ENCODE measurements around the gene NR2E1.

Gene NR2E1

DNA sequence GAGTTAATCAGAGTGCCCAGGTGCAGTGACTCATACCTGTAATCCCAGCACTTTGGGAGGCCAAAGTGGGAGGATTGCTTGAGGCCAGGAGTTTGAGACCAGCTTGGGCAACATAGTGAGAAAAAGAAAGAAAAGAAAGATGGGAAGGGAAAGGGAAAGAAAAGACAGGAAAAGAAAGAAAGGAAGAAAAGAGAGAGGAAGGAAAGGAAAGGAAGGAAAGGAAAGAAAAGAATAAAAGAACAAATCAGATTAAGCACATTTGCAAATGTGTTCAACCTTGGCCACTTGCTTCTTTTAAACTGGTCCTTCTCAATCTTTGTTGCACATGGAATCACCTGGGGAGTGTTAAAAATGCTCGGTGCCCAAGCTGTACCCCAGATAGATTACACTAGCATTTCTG lies 28.0 kb downstream of the NR2E1 start:
- no peak for DNase-seq
- in situ Hi-C loops (cut with HindIII; ENCODE audit: low pct_ligation_motif_present, low pct_unique_long_range_greater_than_20kb, low sequenced_read_pairs): no loop called here

DNA sequence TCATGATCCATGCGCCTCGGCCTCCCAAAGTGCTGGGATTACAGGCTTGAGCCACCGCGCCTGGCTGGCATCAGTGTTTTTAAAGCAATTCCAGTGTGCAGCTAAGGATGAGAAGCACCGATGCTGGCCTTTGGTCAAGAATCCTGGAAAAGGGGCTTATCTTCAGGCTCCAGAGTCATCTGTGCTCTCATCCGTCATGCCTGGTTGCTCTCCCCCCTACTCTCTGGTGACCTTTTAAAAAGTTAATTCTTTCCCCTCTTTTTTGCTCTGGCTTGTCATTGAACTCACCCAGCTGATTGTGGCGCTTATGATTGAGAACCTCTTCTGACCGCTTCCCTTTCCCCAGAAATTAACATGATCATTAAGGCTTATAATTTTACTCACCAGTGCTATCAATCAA lies 28.7 kb downstream of the NR2E1 start:
- DNase-seq: no peak
- in situ Hi-C loops (cut with HindIII; ENCODE audit: low pct_ligation_motif_present, low pct_unique_long_range_greater_than_20kb, low sequenced_read_pairs): no loop called here

DNA sequence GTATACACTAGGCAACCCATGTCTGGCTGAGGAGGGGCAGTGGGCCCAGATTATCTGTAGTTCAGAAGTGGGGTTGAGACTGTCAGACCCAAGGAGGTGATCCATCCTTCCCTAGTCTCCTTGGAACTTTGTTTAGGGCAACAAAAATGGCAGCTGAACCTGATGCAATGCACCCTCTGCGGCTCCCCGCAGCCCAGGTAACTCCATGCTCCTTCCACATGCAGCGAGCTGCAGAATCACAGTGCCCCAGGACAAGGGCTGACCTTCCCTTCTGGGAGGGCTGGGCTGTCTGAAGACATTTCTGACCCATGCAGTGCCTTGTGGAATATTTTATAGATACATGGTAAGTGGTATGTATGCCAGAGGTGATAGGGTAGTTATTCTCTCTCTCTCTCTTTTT lies 29.4 kb downstream of the NR2E1 start:
- no peak for DNase-seq
- in situ Hi-C loops (cut with HindIII; ENCODE audit: low pct_ligation_motif_present, low pct_unique_long_range_greater_than_20kb, low sequenced_read_pairs): no loop called here

DNA sequence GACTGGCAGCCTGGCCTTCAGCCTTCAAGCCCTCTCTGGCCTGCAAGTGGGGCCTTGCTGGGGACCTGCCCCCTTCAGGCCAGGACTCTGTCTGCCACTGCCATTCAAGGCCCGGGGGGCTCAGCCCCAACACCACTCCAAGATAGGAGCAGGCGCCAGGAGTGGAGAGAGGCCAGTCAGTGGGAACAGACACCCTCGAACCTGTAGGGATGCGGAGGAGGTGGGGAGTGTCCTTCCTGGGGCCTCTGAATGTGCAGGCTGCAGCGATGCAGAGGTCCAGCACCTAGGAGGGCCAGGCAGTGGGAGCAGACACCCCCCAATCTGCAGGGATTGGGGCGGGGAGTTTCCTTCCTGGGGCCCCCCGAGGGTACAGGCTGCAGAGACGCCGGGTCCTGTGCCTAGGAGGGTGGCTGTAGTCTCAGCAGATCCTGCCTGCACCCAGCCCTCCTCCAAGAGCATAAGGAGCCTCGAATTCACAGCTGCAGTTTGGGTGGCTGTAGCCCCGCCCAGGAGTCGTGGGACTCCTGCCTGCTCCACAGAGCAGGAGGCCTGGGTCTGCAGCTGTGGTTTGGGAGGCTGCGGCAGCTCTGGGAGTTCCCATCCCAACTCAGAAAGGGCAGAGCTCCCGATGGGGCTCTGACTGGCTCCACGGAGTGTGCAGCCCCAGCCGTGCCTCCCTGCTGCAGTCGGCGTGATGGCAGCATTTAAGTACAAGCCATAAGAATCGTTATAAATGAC lies 33.1 kb downstream of the NR2E1 start:
- in situ Hi-C loops (cut with HindIII; ENCODE audit: low pct_ligation_motif_present, low pct_unique_long_range_greater_than_20kb, low sequenced_read_pairs): no loop called here
- DNase-seq: no peak

DNA sequence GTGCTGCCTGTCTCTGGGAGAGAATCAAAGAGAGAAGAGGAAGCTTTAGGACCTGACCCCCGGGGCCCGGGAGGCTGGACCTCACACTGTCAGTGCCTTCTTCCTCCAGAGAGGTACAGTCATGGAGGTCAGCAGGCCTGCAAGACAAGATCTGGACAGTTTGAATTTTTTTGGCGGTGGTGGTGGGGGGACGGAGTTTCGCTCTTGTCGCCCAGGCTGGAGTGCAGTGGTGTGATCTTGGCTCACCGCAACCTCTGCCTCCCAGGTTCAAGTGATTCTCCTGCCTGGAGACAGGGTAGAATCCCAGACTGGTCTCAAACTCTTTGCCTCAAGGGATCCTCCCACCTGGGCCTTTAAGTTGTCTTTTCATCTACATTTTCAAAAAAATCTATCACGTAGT lies 34.4 kb downstream of the NR2E1 start:
- DNase-seq: no peak
- in situ Hi-C loops (cut with HindIII; ENCODE audit: low pct_ligation_motif_present, low pct_unique_long_range_greater_than_20kb, low sequenced_read_pairs): no loop called here

DNA sequence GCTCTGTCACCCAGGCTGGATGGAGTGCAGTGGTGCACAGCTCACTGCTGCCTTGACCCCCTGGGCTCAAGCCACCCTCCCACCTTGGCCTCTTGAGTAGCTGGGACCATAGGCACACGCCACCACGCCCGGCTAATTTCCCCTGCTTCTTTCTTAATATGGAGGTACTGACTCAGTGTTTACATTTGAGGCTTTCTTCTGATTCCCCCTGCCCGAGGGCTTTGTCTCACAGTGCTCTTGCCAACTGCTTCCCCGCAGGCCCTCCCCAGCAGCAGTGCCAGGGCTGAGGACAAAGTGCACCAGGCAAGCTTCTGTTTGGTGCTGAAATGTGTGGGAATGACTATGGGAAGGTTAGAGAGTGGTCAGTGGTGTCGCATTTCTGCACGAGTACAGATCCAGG lies 34.8 kb downstream of the NR2E1 start:
- in situ Hi-C loops (cut with HindIII; ENCODE audit: low pct_ligation_motif_present, low pct_unique_long_range_greater_than_20kb, low sequenced_read_pairs): no loop called here
- no peak for DNase-seq

- no peak for DNase-seq
- in situ Hi-C loops (cut with HindIII; ENCODE audit: low pct_ligation_motif_present, low pct_unique_long_range_greater_than_20kb, low sequenced_read_pairs): no loop called here
Measured at GRCh38 chr6:108203189-108204112, 37.6 kb downstream of the NR2E1 start.

GRCh38 chr6:108207013-108207412 lies 41.2 kb downstream of the NR2E1 start:
- in situ Hi-C loops (cut with HindIII; ENCODE audit: low pct_ligation_motif_present, low pct_unique_long_range_greater_than_20kb, low sequenced_read_pairs): no loop called here
- no peak for DNase-seq

- in situ Hi-C loops (cut with HindIII; ENCODE audit: low pct_ligation_motif_present, low pct_unique_long_range_greater_than_20kb, low sequenced_read_pairs): no loop called here
- no peak for DNase-seq
Measured at GRCh38 chr6:108209738-108210137, 43.9 kb downstream of the NR2E1 start.

GRCh38 chr6:108210556-108210955 lies 44.7 kb downstream of the NR2E1 start:
- in situ Hi-C loops (cut with HindIII; ENCODE audit: low pct_ligation_motif_present, low pct_unique_long_range_greater_than_20kb, low sequenced_read_pairs): no loop called here
- DNase-seq: no peak

- in situ Hi-C loops (cut with HindIII; ENCODE audit: low pct_ligation_motif_present, low pct_unique_long_range_greater_than_20kb, low sequenced_read_pairs): no loop called here
- DNase-seq: no peak
Measured at GRCh38 chr6:108211671-108212070, 45.8 kb downstream of the NR2E1 start.

DNA sequence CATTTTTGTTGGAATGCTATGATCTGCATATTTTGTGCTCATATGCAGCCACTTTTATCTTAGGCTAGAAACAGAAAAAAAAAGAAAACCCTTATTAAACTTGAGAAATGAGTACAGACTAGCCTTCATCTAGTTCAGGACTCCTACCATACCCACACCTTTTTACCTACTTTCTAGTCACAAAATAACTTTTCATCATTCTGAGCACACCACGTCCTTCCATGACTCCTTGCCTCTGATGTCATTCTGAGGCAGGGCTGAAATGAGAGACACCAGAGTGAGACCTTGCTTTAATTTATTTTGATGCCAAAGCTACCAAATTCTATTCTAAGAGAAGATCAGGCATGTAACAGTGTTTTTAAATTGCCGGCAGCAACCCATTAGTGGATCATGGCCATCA lies 56.2 kb downstream of the NR2E1 start:
- in situ Hi-C loops (cut with HindIII; ENCODE audit: low pct_ligation_motif_present, low pct_unique_long_range_greater_than_20kb, low sequenced_read_pairs): no loop called here
- DNase-seq: no peak

DNA sequence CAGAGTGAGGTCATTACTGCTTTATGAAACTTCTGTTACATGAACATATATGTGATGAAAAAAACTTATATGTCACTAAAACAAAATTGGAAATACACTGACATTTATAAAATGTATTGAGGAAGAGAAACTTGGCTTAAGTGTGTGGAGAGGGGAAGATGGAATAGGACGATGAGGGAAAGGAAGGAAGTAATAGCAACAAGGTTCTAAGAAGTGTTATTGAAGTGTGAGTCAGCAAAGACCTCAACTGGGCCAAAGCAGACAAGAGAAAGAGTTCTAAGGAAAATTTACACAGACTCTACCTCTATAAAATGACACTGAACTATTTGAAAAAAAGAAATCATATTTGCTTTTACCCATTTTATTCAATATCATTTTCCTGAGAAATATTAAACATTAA lies 56.7 kb downstream of the NR2E1 start:
- in situ Hi-C loops (cut with HindIII; ENCODE audit: low pct_ligation_motif_present, low pct_unique_long_range_greater_than_20kb, low sequenced_read_pairs): no loop called here
- DNase-seq: no peak

- in situ Hi-C loops (cut with HindIII; ENCODE audit: low pct_ligation_motif_present, low pct_unique_long_range_greater_than_20kb, low sequenced_read_pairs): no loop called here
- no peak for DNase-seq
Measured at GRCh38 chr6:108227290-108227689, 61.5 kb downstream of the NR2E1 start.

GRCh38 chr6:108228416-108228815 lies 62.6 kb downstream of the NR2E1 start:
- DNase-seq: no peak
- in situ Hi-C loops (cut with HindIII; ENCODE audit: low pct_ligation_motif_present, low pct_unique_long_range_greater_than_20kb, low sequenced_read_pairs): no loop called here

DNA sequence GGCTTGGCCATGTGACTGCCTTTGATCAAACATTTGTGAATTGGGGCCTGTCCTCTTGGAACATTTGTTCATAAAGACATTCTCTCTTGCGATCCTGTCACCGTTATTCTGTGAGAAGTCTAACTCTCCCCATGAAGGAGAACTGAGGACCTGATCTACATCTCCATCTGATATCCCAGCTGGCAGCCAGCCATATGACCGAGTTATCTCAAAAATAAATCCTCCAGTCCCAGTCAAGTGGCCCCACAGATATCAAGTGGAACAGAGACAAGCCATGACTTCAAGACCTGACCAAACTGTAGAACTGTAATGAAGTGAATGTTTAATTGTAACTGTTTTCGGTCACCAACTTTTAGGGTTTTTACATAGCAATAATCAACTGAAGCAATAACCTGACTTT lies 69.3 kb downstream of the NR2E1 start:
- DNase-seq: no peak
- in situ Hi-C loops (cut with HindIII; ENCODE audit: low pct_ligation_motif_present, low pct_unique_long_range_greater_than_20kb, low sequenced_read_pairs): no loop called here

- DNase-seq: no peak
- in situ Hi-C loops (cut with HindIII; ENCODE audit: low pct_ligation_motif_present, low pct_unique_long_range_greater_than_20kb, low sequenced_read_pairs): no loop called here
Measured at GRCh38 chr6:108236791-108237190, 71.0 kb downstream of the NR2E1 start.

GRCh38 chr6:108238322-108238721 lies 72.5 kb downstream of the NR2E1 start:
- in situ Hi-C loops (cut with HindIII; ENCODE audit: low pct_ligation_motif_present, low pct_unique_long_range_greater_than_20kb, low sequenced_read_pairs): no loop called here

More at GRCh38 chr6:108238322-108238721, 72.5 kb downstream of the NR2E1 start:
- DNase-seq: no peak
